Keratinocyte (primary cell): Measurements from ENCODE around the gene ADGRB3. TPM values are rescaled to one million over a fixed set of nuclear protein-coding genes. Genes with fewer than 3 reads are reported as not detected.

Source experiments
- DNase-seq: peaks from one replicate; pipeline ENCODE4 v3.0.0-alpha.2; 2011; ENCODE audit warnings: low read depth, missing footprints, low spot score
- FAIRE-seq: peaks from 2 replicates; lab custom pipeline; 2011; peaks lifted over from hg19 to GRCh38; lab: Jason Lieb, UNC
- H2AFZ ChIP-seq: 2 replicates; pipeline ENCODE4 v1.6.0; 2012; ENCODE audit warnings: low read length, control low read depth, inconsistent platforms; ENCODE audit not compliant: control insufficient read depth
- H3K27ac ChIP-seq: 2 replicates; pipeline ENCODE4 v1.5.1; 2011; ENCODE audit warnings: low read length; ENCODE audit not compliant: control insufficient read depth, insufficient read depth
- H3K27me3 ChIP-seq: 3 replicates; pipeline ENCODE4 v1.6.0; 2011; ENCODE audit warnings: low read length; ENCODE audit not compliant: control insufficient read depth, insufficient read depth; ENCODE audit errors: extremely low read depth
- H3K36me3 ChIP-seq, 2 experiments: 2 replicates in 1 of 2; 3 replicates in 1 of 2; pipeline ENCODE4 v1.5.1; 2011; ENCODE audit warnings: low read length in 2 of 2, mild to moderate bottlenecking in 1 of 2; ENCODE audit not compliant: control insufficient read depth in 2 of 2, insufficient read depth in 2 of 2; ENCODE audit errors: extremely low read depth in 1 of 2
- H3K4me1 ChIP-seq: 3 replicates; pipeline ENCODE4 v1.5.1; 2011; ENCODE audit warnings: low read length; ENCODE audit not compliant: control insufficient read depth, insufficient read depth; ENCODE audit errors: extremely low read depth
- H3K4me2 ChIP-seq: 3 replicates; pipeline ENCODE4 v1.6.0; 2011; ENCODE audit warnings: low read depth, low read length; ENCODE audit not compliant: control insufficient read depth, insufficient read depth; ENCODE audit errors: extremely low read depth
- H3K4me3 ChIP-seq, 3 experiments: fragments of 200-600 bp in 1 of 3; sonication (generic) in 1 of 3; 2 replicates in 2 of 3; 3 replicates in 1 of 3; pipeline ENCODE4 v1.5.1; 2011 to 2016; ENCODE audit warnings: low read length in 3 of 3, mild to moderate bottlenecking in 3 of 3, control low read depth in 2 of 3, inconsistent platforms in 1 of 3, low read depth in 1 of 3, mixed read lengths in 1 of 3, mixed run types in 1 of 3, moderate library complexity in 1 of 3; ENCODE audit not compliant: control insufficient read depth in 2 of 3, insufficient read depth in 2 of 3; ENCODE audit errors: extremely low read depth in 1 of 3
- H3K79me2 ChIP-seq: 2 replicates; pipeline ENCODE4 v1.6.0; 2012; ENCODE audit warnings: low read length; ENCODE audit not compliant: control insufficient read depth, insufficient read depth
- H3K9ac ChIP-seq: 3 replicates; pipeline ENCODE4 v1.6.0; 2011; ENCODE audit warnings: low read length; ENCODE audit not compliant: control insufficient read depth, insufficient read depth; ENCODE audit errors: extremely low read depth
- H3K9me1 ChIP-seq: 3 replicates; pipeline ENCODE4 v1.6.0; 2011; ENCODE audit warnings: low read length; ENCODE audit not compliant: control insufficient read depth, insufficient read depth; ENCODE audit errors: extremely low read depth
- H3K9me3 ChIP-seq: 2 replicates; pipeline ENCODE4 v1.5.1; 2012; ENCODE audit warnings: low read depth, low read length; ENCODE audit not compliant: control insufficient read depth
- H4K20me1 ChIP-seq: 3 replicates; pipeline ENCODE4 v1.6.0; 2011; ENCODE audit warnings: low read length; ENCODE audit not compliant: control insufficient read depth, insufficient read depth; ENCODE audit errors: extremely low read depth
- CTCF ChIP-seq, 3 experiments: IDR thresholded peaks in 1 of 3; conservative IDR thresholded peaks in 1 of 3; optimal IDR thresholded peaks in 1 of 3; 2 replicates in 2 of 3; 3 replicates in 1 of 3; pipeline versions ENCODE3 to v1.5.1; 2011; ENCODE audit warnings: low read length in 3 of 3, mild to moderate bottlenecking in 3 of 3, moderate library complexity in 2 of 3, control low read depth in 1 of 3, inconsistent platforms in 1 of 3; ENCODE audit not compliant: insufficient read depth in 2 of 3; ENCODE audit errors: extremely low read depth in 1 of 3
- EZH2 ChIP-seq: IDR thresholded peaks from one replicate; pipeline ENCODE4 v1.6.1; 2012; ENCODE audit warnings: inconsistent platforms, mild to moderate bottlenecking, low read length, moderate library complexity
- dilution Hi-C: fragments of 300-500 bp; cut with MboI; formaldehyde crosslinking; loops from one replicate; pipeline ENCODE4 v1.7.0; 2020; ENCODE audit warnings: low sequenced_read_pairs; ENCODE audit not compliant: extremely low pct_ligation_motif_present
- polyA plus RNA-seq, 5 experiments: library from polyadenylated mRNA; depleted of rRNA in 3 of 5; stranded (reverse) in 3 of 5; stranded (forward) in 1 of 5; unstranded in 1 of 5; fragments of >200 nt; gene quantifications; 1 replicate in 1 of 5; 2 replicates in 3 of 5; 3 replicates in 1 of 5; pipeline versions ENCODE4 v1.2.1 to v1.2.3, GENCODE V29; 2011 to 2012; ENCODE audit warnings: missing spikeins in 2 of 5, low read depth in 1 of 5, low replicate concordance in 1 of 5

The ADGRB3 gene
- polyA plus RNA-seq, 1 donor (not counting 4 experiments of a cell fraction or from before 2014, with no cell fraction given), result not detected

GRCh38 chr6:69294407-69294806 lies 659.3 kb downstream of the ADGRB3 start:
- Histone ChIP-seq H3K79me2 (no peaks in the 10 kb centered on the region), H3K4me1 (no peaks in the 10 kb centered on the region), H3K27ac (no peak overlapping the region), H2AFZ (no peak overlapping the region), H4K20me1 (no peaks in the 10 kb centered on the region), H3K4me3 (no peak overlapping the region), H3K27me3 (no peaks in the 10 kb centered on the region), H3K36me3 (no peaks in the 10 kb centered on the region), H3K9ac (no peak overlapping the region), H3K9me1 (no peaks in the 10 kb centered on the region), H3K9me3 (no peaks in the 10 kb centered on the region), H3K4me2 (no peak overlapping the region)
- no peak for TF ChIP-seq CTCF (optimal IDR thresholded peaks at IDR 0.05 in 1 of 3, IDR thresholded peaks at IDR 0.05 in 1 of 3, conservative IDR thresholded peaks at IDR 0.05 in 1 of 3; ENCODE audit: extremely low read depth in 1 of 3, insufficient read depth in 2 of 3, low read length in 3 of 3)
- no peak for TF ChIP-seq EZH2
- dilution Hi-C loops, result no loop called here
- FAIRE-seq (no peak), DNase-seq (no peak)

- H3K27ac ChIP-seq, result no peak overlapping the region
- H3K4me1 ChIP-seq, result no peaks in the 10 kb centered on the region
- H3K9me3 ChIP-seq, result no peaks in the 10 kb centered on the region
- no peak overlapping the region for H3K4me3 ChIP-seq
- TF ChIP-seq EZH2 (no peak), CTCF (optimal IDR thresholded peaks at IDR 0.05 in 1 of 3, IDR thresholded peaks at IDR 0.05 in 1 of 3, conservative IDR thresholded peaks at IDR 0.05 in 1 of 3; ENCODE audit: extremely low read depth in 1 of 3, insufficient read depth in 2 of 3, low read length in 3 of 3) (no peak)
- H3K79me2 ChIP-seq, result no peaks in the 10 kb centered on the region
- FAIRE-seq, result no peak
- no peak overlapping the region for H3K4me2 ChIP-seq
- DNase-seq, result no peak
- no peak overlapping the region for H2AFZ ChIP-seq
- dilution Hi-C loops, result no loop called here
- no peaks in the 10 kb centered on the region for H3K9me1 ChIP-seq
- no peaks in the 10 kb centered on the region for H4K20me1 ChIP-seq
- H3K27me3 ChIP-seq, result no peaks in the 10 kb centered on the region
- H3K9ac ChIP-seq, result no peak overlapping the region
- no peaks in the 10 kb centered on the region for H3K36me3 ChIP-seq
Measured at GRCh38 chr6:69294862-69295261, 659.8 kb downstream of the ADGRB3 start.
